IMR-90 (cell line): ENCODE data around the gene SLC25A11.
A peak's percentile ranks its signal among the peaks of the same experiment; 100 is the strongest.

Experiments used
- CEBPB ChIP-seq: IDR thresholded peaks from 2 replicates; pipeline ENCODE4 v1.6.1; 2012; ENCODE audit warnings: low read depth, low read length, improper control_type of control experiment
- CTCF ChIP-seq: conservative IDR thresholded peaks from 2 replicates; pipeline ENCODE4 v1.5.1; 2012; ENCODE audit warnings: mild to moderate bottlenecking, low read depth, low read length, improper control_type of control experiment
- ELK1 ChIP-seq: fragments of 150-350 bp; IDR thresholded peaks from 2 replicates; pipeline ENCODE4 v1.6.1; 2016; ENCODE audit warnings: low read depth, mild to moderate bottlenecking, low read length, moderate library complexity, borderline replicate concordance
- MAFK ChIP-seq: IDR thresholded peaks from 2 replicates; pipeline ENCODE4 v1.6.1; 2012; ENCODE audit warnings: low read depth, low read length, improper control_type of control experiment
- POLR2A ChIP-seq: IDR thresholded peaks from 2 replicates; pipeline ENCODE4 v1.6.1; 2012; ENCODE audit warnings: mild to moderate bottlenecking, low read depth, low read length
- RFX5 ChIP-seq: IDR thresholded peaks from 2 replicates; pipeline ENCODE4 v1.8.0; 2012; ENCODE audit warnings: low read depth, mild to moderate bottlenecking, low read length, moderate library complexity
- USF2 ChIP-seq: fragments of 150-350 bp; IDR thresholded peaks from 2 replicates; pipeline ENCODE4 v1.6.1; 2017; ENCODE audit warnings: mild to moderate bottlenecking, antibody characterized with exemption, low read length, low read depth

GRCh38 chr17:4948931-4949320, 9.1 kb upstream of the SLC25A11 start:
- no peak for TF ChIP-seq CTCF
- TF ChIP-seq CEBPB = no peak
- TF ChIP-seq USF2 = peak; percentile 65
- TF ChIP-seq RFX5 = no peak
- no peak; the same call in 1 of the 2 replicates for TF ChIP-seq POLR2A
- TF ChIP-seq ELK1 = no peak
- no peak for TF ChIP-seq MAFK
